Mesenchymal stem cell (in vitro differentiated cells and primary cell): Measurements from ENCODE around the gene OR2L8.

Source experiments
- DNase-seq: peaks from one replicate; pipeline ENCODE4 v3.0.0-alpha.2; 2013
- H2AFZ ChIP-seq: one replicate; pipeline ENCODE4 v1.6.1; 2013; ENCODE audit warnings: low read depth, mild to moderate bottlenecking, control low read depth, inconsistent platforms, low read length, moderate library complexity
- H2AK5ac ChIP-seq: 2 replicates; pipeline ENCODE4 v1.6.1; 2013; ENCODE audit warnings: low read length, moderate library complexity, mild to moderate bottlenecking, inconsistent platforms; ENCODE audit not compliant: severe bottlenecking
- H2BK120ac ChIP-seq: one replicate; pipeline ENCODE4 v1.6.1; 2013; ENCODE audit warnings: low read depth, mild to moderate bottlenecking, inconsistent platforms, low read length, moderate library complexity
- H2BK12ac ChIP-seq, 2 experiments: one replicate each; pipeline ENCODE4 v1.6.1; 2013; ENCODE audit warnings: inconsistent platforms in 2 of 2, low read length in 2 of 2, mild to moderate bottlenecking in 2 of 2, moderate library complexity in 2 of 2, control low read depth in 1 of 2
- H2BK15ac ChIP-seq: one replicate; pipeline ENCODE4 v1.6.1; 2013; ENCODE audit warnings: mild to moderate bottlenecking, low read depth, inconsistent platforms; ENCODE audit not compliant: poor library complexity, severe bottlenecking
- H2BK5ac ChIP-seq: 2 replicates; pipeline ENCODE4 v1.6.1; 2013; ENCODE audit warnings: low read depth, mild to moderate bottlenecking, low read length, control low read depth, inconsistent platforms; ENCODE audit not compliant: poor library complexity, severe bottlenecking
- H3K14ac ChIP-seq, 2 experiments: one replicate each; pipeline ENCODE4 v1.6.1; 2013; ENCODE audit warnings: inconsistent platforms in 2 of 2, low read length in 2 of 2, control low read depth in 1 of 2, mild to moderate bottlenecking in 1 of 2, moderate library complexity in 1 of 2
- H3K18ac ChIP-seq, 2 experiments: one replicate each; pipeline ENCODE4 v1.6.1; 2013; ENCODE audit warnings: inconsistent platforms in 2 of 2, low read length in 2 of 2, control low read depth in 1 of 2, low read depth in 1 of 2, mild to moderate bottlenecking in 1 of 2
- H3K23ac ChIP-seq, 2 experiments: one replicate each; pipeline ENCODE4 v1.6.1; 2013; ENCODE audit warnings: inconsistent platforms in 2 of 2, low read length in 2 of 2, mild to moderate bottlenecking in 2 of 2, moderate library complexity in 2 of 2, control low read depth in 1 of 2
- H3K27ac ChIP-seq: 2 replicates; pipeline ENCODE4 v1.5.1; 2013; ENCODE audit warnings: mild to moderate bottlenecking, moderate library complexity, low read length, control low read depth, inconsistent platforms; ENCODE audit not compliant: poor library complexity, severe bottlenecking
- H3K27me3 ChIP-seq, 2 experiments: 2 replicates each; pipeline versions ENCODE4 v1.6.1 to v1.7.0; 2013; ENCODE audit warnings: low read length in 2 of 2, mild to moderate bottlenecking in 2 of 2, moderate library complexity in 2 of 2, control low read depth in 1 of 2, inconsistent platforms in 1 of 2; ENCODE audit not compliant: control insufficient read depth in 1 of 2, insufficient read depth in 1 of 2
- H3K36me3 ChIP-seq, 2 experiments: 2 replicates each; pipeline versions ENCODE4 v1.6.1 to v1.7.0; 2013; ENCODE audit warnings: low read length in 2 of 2, control low read depth in 1 of 2, inconsistent platforms in 1 of 2, low read depth in 1 of 2, mild to moderate bottlenecking in 1 of 2; ENCODE audit not compliant: insufficient read depth in 2 of 2, control insufficient read depth in 1 of 2
- H3K4ac ChIP-seq, 2 experiments: one replicate each; pipeline ENCODE4 v1.6.1; 2013; ENCODE audit warnings: inconsistent platforms in 2 of 2, low read length in 2 of 2, mild to moderate bottlenecking in 2 of 2, moderate library complexity in 2 of 2, control low read depth in 1 of 2, low read depth in 1 of 2
- H3K4me1 ChIP-seq: 2 replicates; pipeline ENCODE4 v1.6.1; 2013; ENCODE audit warnings: low read depth, low read length, control low read depth; ENCODE audit not compliant: control insufficient read depth, insufficient read depth
- H3K4me2 ChIP-seq: 2 replicates; pipeline ENCODE4 v1.6.1; 2013; ENCODE audit warnings: low read length, mild to moderate bottlenecking, inconsistent platforms; ENCODE audit not compliant: poor library complexity, severe bottlenecking
- H3K4me3 ChIP-seq, 2 experiments: 2 replicates each; pipeline versions ENCODE4 v1.5.1 to v1.7.0; 2013; ENCODE audit warnings: low read length in 2 of 2, mild to moderate bottlenecking in 2 of 2, control low read depth in 1 of 2, low read depth in 1 of 2; ENCODE audit not compliant: insufficient read depth in 1 of 2
- H3K79me1 ChIP-seq: replicated peaks from 2 replicates; pipeline ENCODE4 v1.6.1; 2013; ENCODE audit warnings: mild to moderate bottlenecking, control low read depth, low read length, inconsistent platforms; ENCODE audit not compliant: poor library complexity, severe bottlenecking
- H3K9ac ChIP-seq: 2 replicates; pipeline ENCODE4 v1.7.0; 2013; ENCODE audit warnings: mild to moderate bottlenecking, low read length, moderate library complexity
- H3K9me3 ChIP-seq: 2 replicates; pipeline ENCODE4 v1.7.0; 2013; ENCODE audit warnings: mild to moderate bottlenecking, low read length; ENCODE audit not compliant: control insufficient read depth
- H4K8ac ChIP-seq: one replicate; pipeline ENCODE4 v1.6.1; 2013; ENCODE audit warnings: inconsistent platforms, mild to moderate bottlenecking, low read length, moderate library complexity
- H4K91ac ChIP-seq: one replicate; pipeline ENCODE4 v1.6.1; 2013; ENCODE audit warnings: mild to moderate bottlenecking, low read length, inconsistent platforms
- WGBS: methylation state at CpG from one replicate; pipeline ENCODE4 v1.1.7; 2013; ENCODE audit warnings: mixed read lengths; 5-methylcytosine and 5-hydroxymethylcytosine counted together

The OR2L8 gene

GRCh38 chr1:247953408-247953807 lies 4.8 kb downstream of the OR2L8 start:
- Histone ChIP-seq H3K27ac (no peak overlapping the region), H3K79me1 (no peaks in the 10 kb centered on the region), H3K23ac (no peak overlapping the region), H3K4me3 (no peak overlapping the region), H2BK12ac (no peak overlapping the region), H2AFZ (no peak overlapping the region), H2BK5ac (no peak overlapping the region), H3K9me3 (peaks cover 11% of the 10 kb centered on the region), H2AK5ac (no peak overlapping the region), H4K91ac (no peak overlapping the region), H3K36me3 (no peaks in the 10 kb centered on the region), H3K4me1 (no peaks in the 10 kb centered on the region), H3K27me3 (no peaks in the 10 kb centered on the region), H4K8ac (no peak overlapping the region), H2BK120ac (no peak overlapping the region), H3K18ac (no peak overlapping the region), H3K4ac (no peak overlapping the region), H3K14ac (no peak overlapping the region), H3K9ac (no peak overlapping the region), H3K4me2 (no peak overlapping the region), H2BK15ac (no peak overlapping the region)
- no peak for DNase-seq
- 100% methylated on average over 1 of the region's 1 CpG for WGBS

DNA sequence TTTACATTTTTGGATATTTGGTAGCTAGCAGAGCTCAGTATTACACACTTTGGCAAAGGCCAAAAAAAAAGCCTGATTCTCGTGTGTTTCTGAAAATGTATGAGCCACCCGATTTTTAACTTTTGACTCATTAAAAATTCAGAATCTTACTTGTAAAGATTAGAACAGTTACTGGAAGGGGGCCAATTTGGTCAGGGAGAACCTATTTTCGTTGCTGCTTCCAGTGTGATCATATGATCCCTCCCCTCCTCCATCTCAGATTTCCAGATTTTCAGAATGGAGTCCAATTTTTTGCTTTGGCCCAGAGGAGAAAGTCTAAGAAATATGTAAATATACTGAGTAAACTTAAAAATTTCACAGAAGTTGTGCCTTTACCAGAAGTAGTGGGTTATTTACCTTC lies 13.1 kb downstream of the OR2L8 start:
- H4K8ac ChIP-seq = no peak overlapping the region

DNA sequence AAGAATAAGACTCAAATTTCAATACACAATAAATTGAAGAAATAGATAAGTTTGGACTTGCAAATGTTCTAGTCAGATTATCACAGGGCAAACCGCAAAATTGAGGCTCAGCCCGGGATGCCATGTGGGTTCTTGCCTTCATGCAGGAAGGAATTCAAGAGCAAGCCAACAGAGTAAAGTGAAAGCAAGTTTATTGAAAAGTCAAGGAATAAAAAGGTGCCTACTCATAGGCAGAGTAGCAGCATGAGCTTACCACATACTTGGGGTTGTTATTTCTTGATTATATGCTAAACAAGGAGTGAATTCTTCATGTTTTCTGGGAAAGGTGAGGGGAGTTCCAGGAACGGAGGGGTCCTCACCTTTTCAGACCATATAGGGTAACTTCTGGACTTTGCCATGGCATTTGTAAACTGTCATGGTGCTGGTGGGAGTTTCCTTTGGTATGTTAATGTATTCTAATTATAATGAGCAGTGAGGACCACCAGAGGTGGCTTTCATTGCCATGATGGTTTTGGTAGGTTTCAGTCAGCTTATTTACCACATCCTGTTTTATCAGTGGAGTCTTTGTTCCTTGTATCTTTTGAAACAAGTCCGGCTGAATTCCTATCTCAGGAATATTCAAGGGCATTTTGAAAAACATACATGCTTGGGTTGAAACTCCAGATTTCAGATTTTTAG lies 14.4 kb downstream of the OR2L8 start:
- Histone ChIP-seq H2BK15ac (no peak overlapping the region), H3K36me3 (no peaks in the 10 kb centered on the region), H4K91ac (no peak overlapping the region), H3K4me3 (no peak overlapping the region), H3K14ac (no peak overlapping the region), H3K4ac (no peak overlapping the region), H3K4me1 (no peaks in the 10 kb centered on the region), H3K4me2 (no peak overlapping the region), H3K18ac (no peak overlapping the region), H4K8ac (no peak overlapping the region), H3K79me1 (no peaks in the 10 kb centered on the region), H2AK5ac (no peak overlapping the region), H2BK120ac (no peak overlapping the region), H2AFZ (no peak overlapping the region), H3K27me3 (no peaks in the 10 kb centered on the region), H3K27ac (no peak overlapping the region), H2BK12ac (no peak overlapping the region), H2BK5ac (no peak overlapping the region), H3K9me3 (peaks cover 18% of the 10 kb centered on the region), H3K23ac (no peak overlapping the region), H3K9ac (no peak overlapping the region)
- 52% methylated on average over 4 of the region's 4 CpGs for WGBS
- no peak for DNase-seq

More for the DNA sequence above, 13.1 kb downstream of the OR2L8 start:
- DNase-seq = no peak
- Histone ChIP-seq H3K9me3 (peaks cover 18% of the 10 kb centered on the region), H3K27me3 (no peaks in the 10 kb centered on the region), H3K23ac (no peak overlapping the region), H3K4me1 (no peaks in the 10 kb centered on the region), H4K91ac (no peak overlapping the region), H2BK120ac (no peak overlapping the region), H2AK5ac (no peak overlapping the region), H2AFZ (no peak overlapping the region), H3K18ac (no peak overlapping the region), H3K79me1 (no peaks in the 10 kb centered on the region), H3K27ac (no peak overlapping the region), H3K36me3 (no peaks in the 10 kb centered on the region), H3K4ac (no peak overlapping the region), H3K9ac (no peak overlapping the region), H2BK15ac (no peak overlapping the region), H3K14ac (no peak overlapping the region), H2BK12ac (no peak overlapping the region), H3K4me3 (no peak overlapping the region), H3K4me2 (no peak overlapping the region), H2BK5ac (no peak overlapping the region)
- WGBS = 20% methylated on average over 1 of the region's 3 CpGs

DNA sequence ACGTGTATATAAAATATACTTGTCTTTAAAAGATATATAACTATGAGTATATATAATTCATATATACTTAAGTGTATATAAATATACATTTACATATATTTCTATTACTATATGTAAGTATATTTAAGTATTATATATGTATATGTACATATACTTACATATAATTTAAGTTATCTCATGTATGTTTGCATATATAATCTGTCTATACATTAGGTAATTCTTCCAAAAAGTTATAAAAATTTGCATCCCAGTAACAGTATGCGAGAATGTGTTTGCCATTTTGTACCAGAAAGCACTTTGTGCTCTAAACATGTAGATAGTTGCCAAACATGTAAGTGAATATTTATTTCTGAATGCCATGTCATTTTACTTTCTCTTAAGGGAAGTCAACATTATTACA lies 16.3 kb downstream of the OR2L8 start, which contains the start of gene OR2AK2:
TSS of gene OR2AK2 (plus strand) at position 301 of the 400 bp plus-strand sequence. CDS start 144 bp downstream, outside the sequence.
- Histone ChIP-seq H3K4me3 (no peak within 1 kb of the TSS), H2BK120ac (no peak within 1 kb of the TSS), H3K4me1 (no peaks in the 10 kb centered on the region), H3K9ac (no peak within 1 kb of the TSS), H3K18ac (no peak within 1 kb of the TSS), H3K36me3 (no peaks in the 10 kb centered on the region), H4K8ac (no peak within 1 kb of the TSS), H3K14ac (no peak within 1 kb of the TSS), H3K27ac (no peak within 1 kb of the TSS), H2BK12ac (no peak within 1 kb of the TSS), H3K4me2 (no peak within 1 kb of the TSS), H3K4ac (no peak within 1 kb of the TSS), H2BK5ac (no peak within 1 kb of the TSS), H4K91ac (no peak within 1 kb of the TSS), H2BK15ac (no peak within 1 kb of the TSS), H2AK5ac (no peak within 1 kb of the TSS), H3K27me3 (no peaks in the 10 kb centered on the region), H3K9me3 (peaks cover 21% of the 10 kb centered on the region), H2AFZ (no peak within 1 kb of the TSS), H3K23ac (no peak within 1 kb of the TSS), H3K79me1 (no peaks in the 10 kb centered on the region)
- DNase-seq = no peak
- WGBS = no CpG with 5 or more reads among the region's 2 CpGs
